Nephron progenitor cell (in vitro differentiated cells): Measurements from ENCODE around the gene TMEM234.

Source experiments
- DNase-seq: peaks from one replicate; pipeline ENCODE4 v3.0.0; 2021
- H3K27ac Mint-ChIP-seq: 2 replicates; pipeline ENCODE4 v1.8.0; 2021; ENCODE audit warnings: mild to moderate bottlenecking, moderate library complexity, mixed read lengths
- H3K27me3 Mint-ChIP-seq: 2 replicates; pipeline ENCODE4 v1.8.0; 2021; ENCODE audit warnings: mild to moderate bottlenecking, low read depth, mixed read lengths; ENCODE audit not compliant: poor library complexity
- H3K36me3 Mint-ChIP-seq: 2 replicates; pipeline ENCODE4 v1.8.0; 2021; ENCODE audit warnings: low read depth, mixed read lengths
- H3K4me1 Mint-ChIP-seq: 2 replicates; pipeline ENCODE4 v1.8.0; 2021; ENCODE audit warnings: mixed read lengths
- H3K4me3 Mint-ChIP-seq: 2 replicates; pipeline ENCODE4 v1.8.0; 2021; ENCODE audit warnings: mild to moderate bottlenecking, moderate library complexity, mixed read lengths
- H3K9me3 Mint-ChIP-seq: 2 replicates; pipeline ENCODE4 v1.8.0; 2021; ENCODE audit warnings: mild to moderate bottlenecking, moderate library complexity, mixed read lengths
- TF ChIP-seq, protein P1 (sequence below): fragments of 200-600 bp; sonication (generic); IDR thresholded peaks from 2 replicates; pipeline ENCODE4 v1.5.0; 2021; ENCODE audit warnings: antibody characterized with exemption

Gene TMEM234

DNA sequence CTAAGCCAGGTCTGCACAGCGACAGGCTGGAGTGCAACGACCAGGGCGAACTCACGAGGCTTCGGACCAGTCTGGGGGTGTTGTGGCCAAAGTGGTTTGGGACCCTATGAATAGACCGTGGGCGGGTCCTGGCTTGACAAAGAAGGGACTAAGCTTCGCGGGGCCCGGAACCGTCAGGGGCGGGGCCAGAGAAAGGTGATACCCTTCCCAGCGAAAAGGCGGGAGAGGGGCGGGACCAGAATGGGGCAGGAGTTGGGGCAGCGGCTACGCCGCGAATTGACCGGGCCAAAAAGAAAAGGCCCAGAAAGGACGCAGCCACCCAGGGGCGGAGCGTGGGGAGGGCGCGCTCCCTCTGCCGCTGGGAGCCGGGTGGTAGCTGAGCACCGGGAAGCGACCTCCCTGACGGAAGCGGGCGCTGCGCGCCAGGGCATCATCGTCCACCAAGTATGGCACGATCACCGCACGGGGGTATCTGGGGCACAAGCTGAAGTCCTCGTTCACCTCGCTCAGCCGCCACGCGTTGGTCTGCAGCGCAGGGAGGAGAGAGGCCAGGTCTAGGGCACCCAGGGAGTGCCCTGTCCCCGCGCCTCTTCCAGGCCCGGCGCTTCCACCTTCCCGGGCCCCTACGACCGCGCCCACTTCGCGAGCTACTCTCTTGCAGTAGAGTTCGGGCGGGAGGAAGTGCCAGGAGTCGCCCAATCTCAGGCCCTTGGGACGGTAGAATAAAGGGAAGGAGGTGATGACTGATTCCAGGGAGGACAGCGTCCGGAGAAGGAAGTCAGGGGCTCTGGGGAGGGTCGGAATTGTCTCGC lies 18.2 kb upstream of the TMEM234 start:
- peak overlapping the region; percentile 57 for H3K27ac Mint-ChIP-seq
- H3K4me1 Mint-ChIP-seq: peaks cover 37% of the 10 kb centered on the region
- H3K4me3 Mint-ChIP-seq: peak overlapping the region; percentile 87

DNA sequence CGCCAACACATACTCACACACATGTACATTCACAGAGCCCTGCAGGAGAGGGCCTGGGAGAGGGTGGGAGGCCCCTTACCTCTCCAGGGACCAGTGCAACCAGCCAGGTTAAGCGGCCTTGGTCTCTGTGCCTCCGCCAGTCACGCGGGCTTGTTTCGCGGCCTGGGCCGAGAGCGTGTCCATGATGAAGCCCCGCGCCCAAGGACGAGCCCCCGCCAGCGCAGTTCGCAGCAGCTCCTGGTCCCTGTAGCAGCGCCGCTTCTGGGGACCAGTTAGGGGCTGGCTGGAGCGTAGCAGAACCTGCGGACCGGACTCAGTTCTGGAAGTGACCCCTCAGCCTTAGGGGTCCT lies 17.6 kb upstream of the TMEM234 start:
- peaks cover 3% of the 10 kb centered on the region for H3K27me3 Mint-ChIP-seq
- peaks cover 6% of the 10 kb centered on the region for H3K36me3 Mint-ChIP-seq
- H3K9me3 Mint-ChIP-seq: no peaks in the 10 kb centered on the region
- TF ChIP-seq, protein P1, sequence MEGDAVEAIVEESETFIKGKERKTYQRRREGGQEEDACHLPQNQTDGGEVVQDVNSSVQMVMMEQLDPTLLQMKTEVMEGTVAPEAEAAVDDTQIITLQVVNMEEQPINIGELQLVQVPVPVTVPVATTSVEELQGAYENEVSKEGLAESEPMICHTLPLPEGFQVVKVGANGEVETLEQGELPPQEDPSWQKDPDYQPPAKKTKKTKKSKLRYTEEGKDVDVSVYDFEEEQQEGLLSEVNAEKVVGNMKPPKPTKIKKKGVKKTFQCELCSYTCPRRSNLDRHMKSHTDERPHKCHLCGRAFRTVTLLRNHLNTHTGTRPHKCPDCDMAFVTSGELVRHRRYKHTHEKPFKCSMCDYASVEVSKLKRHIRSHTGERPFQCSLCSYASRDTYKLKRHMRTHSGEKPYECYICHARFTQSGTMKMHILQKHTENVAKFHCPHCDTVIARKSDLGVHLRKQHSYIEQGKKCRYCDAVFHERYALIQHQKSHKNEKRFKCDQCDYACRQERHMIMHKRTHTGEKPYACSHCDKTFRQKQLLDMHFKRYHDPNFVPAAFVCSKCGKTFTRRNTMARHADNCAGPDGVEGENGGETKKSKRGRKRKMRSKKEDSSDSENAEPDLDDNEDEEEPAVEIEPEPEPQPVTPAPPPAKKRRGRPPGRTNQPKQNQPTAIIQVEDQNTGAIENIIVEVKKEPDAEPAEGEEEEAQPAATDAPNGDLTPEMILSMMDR: no peak
- peak overlapping the region; percentile 57 for H3K27ac Mint-ChIP-seq
- DNase-seq: peak; percentile 64
- H3K4me3 Mint-ChIP-seq: peak overlapping the region; percentile 87
- H3K4me1 Mint-ChIP-seq: peaks cover 37% of the 10 kb centered on the region

More for the DNA sequence above, 18.2 kb upstream of the TMEM234 start:
- TF ChIP-seq, protein P1: no peak
- Mint-ChIP-seq H3K9me3 (no peaks in the 10 kb centered on the region), H3K27me3 (peaks cover 3% of the 10 kb centered on the region), H3K36me3 (peaks cover 6% of the 10 kb centered on the region)
- peak; percentile 86 for DNase-seq

DNA sequence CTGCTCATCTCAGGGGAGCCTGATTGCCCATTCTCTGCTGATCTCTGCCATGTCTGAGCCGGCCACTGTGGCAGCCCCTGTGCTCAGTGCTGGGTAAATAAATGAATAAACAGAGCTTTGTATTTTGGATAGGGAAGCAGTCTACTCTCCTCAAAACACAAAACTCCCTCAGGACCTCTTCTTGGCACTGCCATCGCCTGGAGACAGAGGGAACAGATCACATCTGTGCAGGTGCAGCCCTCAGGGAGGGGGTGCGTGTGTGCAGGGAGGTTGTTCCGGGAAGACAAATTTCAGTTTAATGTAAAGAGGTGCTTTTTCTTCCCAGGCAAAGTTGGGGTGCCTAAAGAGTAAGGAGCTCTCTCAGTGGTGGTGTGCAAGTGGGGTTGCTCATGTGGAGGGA lies 17.2 kb upstream of the TMEM234 start:
- Mint-ChIP-seq H3K4me1 (peaks cover 37% of the 10 kb centered on the region), H3K36me3 (peaks cover 6% of the 10 kb centered on the region), H3K4me3 (peak overlapping the region; percentile 87), H3K27ac (peak overlapping the region; percentile 75), H3K9me3 (no peaks in the 10 kb centered on the region), H3K27me3 (peaks cover 3% of the 10 kb centered on the region)
- DNase-seq: peak; percentile 21
- TF ChIP-seq, protein P1: no peak

DNA sequence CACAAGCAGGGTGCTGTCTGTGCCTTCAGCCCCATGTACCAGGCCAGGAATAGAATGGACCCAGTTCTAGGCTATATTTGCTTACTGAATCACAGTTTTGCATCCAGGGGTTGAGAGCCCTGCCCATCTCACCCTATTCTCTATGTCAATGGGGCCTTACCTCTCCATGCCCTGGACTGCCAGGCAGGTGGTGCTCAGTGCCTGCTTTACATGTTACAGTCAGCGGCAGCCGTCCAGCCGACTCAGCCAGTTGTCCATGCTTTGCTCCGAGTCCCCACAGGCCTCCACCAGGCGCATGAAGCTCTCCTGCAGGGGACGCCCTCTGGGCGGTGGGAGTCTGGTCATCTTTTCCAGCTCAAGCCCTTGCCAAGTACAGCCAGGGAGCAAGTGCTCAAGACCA lies 12.6 kb upstream of the TMEM234 start:
- Mint-ChIP-seq H3K4me3 (no peak overlapping the region), H3K36me3 (peaks cover 12% of the 10 kb centered on the region), H3K27me3 (peaks cover 3% of the 10 kb centered on the region), H3K4me1 (peaks cover 17% of the 10 kb centered on the region), H3K9me3 (no peaks in the 10 kb centered on the region), H3K27ac (peak overlapping the region; percentile 48)
- TF ChIP-seq, protein P1: no peak
- DNase-seq: no peak

DNA sequence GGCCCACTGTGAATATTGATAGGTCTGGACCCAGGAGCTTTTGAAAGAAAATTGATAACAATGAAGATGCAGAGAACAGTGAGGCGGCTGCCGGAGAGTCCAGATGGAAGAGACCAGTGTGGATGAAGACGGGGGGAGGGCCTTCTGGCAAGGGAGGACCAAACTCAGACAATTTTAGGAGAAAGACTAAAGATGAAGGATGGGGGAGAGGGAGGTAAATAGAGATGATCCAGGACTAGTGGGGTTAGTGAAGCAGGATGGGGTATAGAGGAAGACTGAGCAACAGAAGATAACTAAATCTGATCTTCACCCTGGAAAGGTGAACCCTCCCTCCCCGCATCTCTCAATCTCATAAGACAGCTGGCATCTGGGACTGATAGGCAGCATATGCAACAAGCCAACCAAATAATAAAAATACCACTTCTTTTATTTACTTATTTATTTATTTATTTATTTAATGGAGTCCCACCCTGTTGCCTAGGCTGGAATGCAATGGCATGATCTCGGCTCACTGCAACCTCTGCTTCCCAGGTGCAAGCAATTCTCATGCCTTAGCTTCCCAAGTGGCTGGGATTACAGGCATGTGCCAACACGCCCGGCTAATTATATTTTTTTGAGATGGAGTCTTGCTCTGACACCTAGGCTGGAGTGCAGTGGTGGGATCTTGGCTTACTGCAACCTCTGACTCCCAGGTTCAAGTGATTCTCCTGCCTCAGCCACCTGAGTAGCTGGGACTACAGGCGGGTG lies 10.6 kb upstream of the TMEM234 start:
- no peaks in the 10 kb centered on the region for H3K9me3 Mint-ChIP-seq
- peaks cover 7% of the 10 kb centered on the region for H3K4me1 Mint-ChIP-seq
- DNase-seq: no peak
- TF ChIP-seq, protein P1: no peak
- no peak overlapping the region for H3K27ac Mint-ChIP-seq
- H3K27me3 Mint-ChIP-seq: no peaks in the 10 kb centered on the region
- H3K4me3 Mint-ChIP-seq: no peak overlapping the region
- H3K36me3 Mint-ChIP-seq: peaks cover 27% of the 10 kb centered on the region
